PFSK-1 (cell line): ENCODE data around the gene PTPMT1.

ENCODE experiments used
- POLR2AphosphoS5 ChIP-seq: IDR thresholded peaks from 2 replicates; pipeline ENCODE4 v1.6.1; 2012; ENCODE audit warnings: low read depth, mild to moderate bottlenecking, control low read depth, low read length, moderate library complexity
- TF ChIP-seq, protein P1 (sequence below), 2 experiments: IDR thresholded peaks; 2 replicates each; pipeline versions ENCODE4 v1.6.1 to v1.8.0; 2011 to 2012; ENCODE audit warnings: low read depth in 2 of 2, low read length in 2 of 2, control low read depth in 1 of 2, inconsistent platforms in 1 of 2, mild to moderate bottlenecking in 1 of 2, moderate library complexity in 1 of 2; ENCODE audit not compliant: insufficient read depth in 1 of 2

DNA sequence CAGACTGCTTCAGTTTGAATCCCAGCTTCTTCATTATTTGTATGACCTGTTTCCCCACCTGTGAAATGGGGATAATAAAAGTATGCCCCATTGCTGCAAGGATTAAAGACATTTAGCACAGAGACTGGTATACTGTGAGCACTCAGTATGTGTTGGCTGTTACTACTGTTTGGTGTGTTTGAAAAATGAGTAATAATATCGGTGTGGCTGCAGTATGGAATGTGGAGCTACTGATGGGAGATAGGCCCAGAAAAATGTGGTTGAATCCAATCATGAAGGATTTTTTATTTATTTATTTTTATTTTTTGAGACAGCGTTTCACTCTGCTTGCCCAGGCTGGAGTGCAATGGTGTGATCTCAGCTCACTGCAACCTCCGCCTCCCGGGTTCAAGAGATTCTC, 37.9 kb downstream of the PTPMT1 start:
- no peak for TF ChIP-seq POLR2AphosphoS5
- TF ChIP-seq, protein P1, sequence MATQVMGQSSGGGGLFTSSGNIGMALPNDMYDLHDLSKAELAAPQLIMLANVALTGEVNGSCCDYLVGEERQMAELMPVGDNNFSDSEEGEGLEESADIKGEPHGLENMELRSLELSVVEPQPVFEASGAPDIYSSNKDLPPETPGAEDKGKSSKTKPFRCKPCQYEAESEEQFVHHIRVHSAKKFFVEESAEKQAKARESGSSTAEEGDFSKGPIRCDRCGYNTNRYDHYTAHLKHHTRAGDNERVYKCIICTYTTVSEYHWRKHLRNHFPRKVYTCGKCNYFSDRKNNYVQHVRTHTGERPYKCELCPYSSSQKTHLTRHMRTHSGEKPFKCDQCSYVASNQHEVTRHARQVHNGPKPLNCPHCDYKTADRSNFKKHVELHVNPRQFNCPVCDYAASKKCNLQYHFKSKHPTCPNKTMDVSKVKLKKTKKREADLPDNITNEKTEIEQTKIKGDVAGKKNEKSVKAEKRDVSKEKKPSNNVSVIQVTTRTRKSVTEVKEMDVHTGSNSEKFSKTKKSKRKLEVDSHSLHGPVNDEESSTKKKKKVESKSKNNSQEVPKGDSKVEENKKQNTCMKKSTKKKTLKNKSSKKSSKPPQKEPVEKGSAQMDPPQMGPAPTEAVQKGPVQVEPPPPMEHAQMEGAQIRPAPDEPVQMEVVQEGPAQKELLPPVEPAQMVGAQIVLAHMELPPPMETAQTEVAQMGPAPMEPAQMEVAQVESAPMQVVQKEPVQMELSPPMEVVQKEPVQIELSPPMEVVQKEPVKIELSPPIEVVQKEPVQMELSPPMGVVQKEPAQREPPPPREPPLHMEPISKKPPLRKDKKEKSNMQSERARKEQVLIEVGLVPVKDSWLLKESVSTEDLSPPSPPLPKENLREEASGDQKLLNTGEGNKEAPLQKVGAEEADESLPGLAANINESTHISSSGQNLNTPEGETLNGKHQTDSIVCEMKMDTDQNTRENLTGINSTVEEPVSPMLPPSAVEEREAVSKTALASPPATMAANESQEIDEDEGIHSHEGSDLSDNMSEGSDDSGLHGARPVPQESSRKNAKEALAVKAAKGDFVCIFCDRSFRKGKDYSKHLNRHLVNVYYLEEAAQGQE (IDR thresholded peaks at IDR 0.05; ENCODE audit: insufficient read depth in 1 of 2, low read depth in 2 of 2, low read length in 2 of 2): no peak
